ENCODE measurements around the gene BEND6.

DNA sequence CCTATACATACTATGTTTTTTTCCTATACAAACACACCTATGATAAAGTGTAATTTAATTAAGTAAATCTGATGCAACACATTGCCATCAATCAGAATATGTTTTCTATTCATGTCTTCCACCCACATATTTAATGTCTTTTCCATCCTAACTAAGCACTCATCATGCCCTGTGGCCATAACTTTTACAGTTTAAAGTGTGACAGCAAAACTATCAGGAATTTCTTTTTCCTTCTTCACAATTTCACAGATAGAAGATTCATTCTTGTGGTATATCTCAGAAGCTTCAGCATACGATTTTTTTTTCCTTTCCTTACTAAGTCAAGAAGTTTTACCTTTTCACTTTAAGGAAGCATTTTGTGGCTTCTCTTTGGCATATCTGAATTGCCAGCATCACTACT is 7.0 kb upstream of the BEND6 start:
- TF ChIP-seq EZH2 (IDR thresholded peaks at IDR 0.05; ENCODE audit: insufficient read depth, poor library complexity, severe bottlenecking), result no peak
- TF ChIP-seq EZH2phosphoT487 (IDR thresholded peaks at IDR 0.05; ENCODE audit: insufficient read depth, low read depth), result no peak

Measured in GM23248 (cell line).